Fibroblast of the aortic adventitia (primary cell): ENCODE data around the gene LARP4B. TPM values are rescaled to one million over a fixed set of nuclear protein-coding genes. Genes with fewer than 3 reads are reported as not detected.
"Not testable (repeated sequence)": the region's sequence is repeated elsewhere in the genome, so short reads cannot be mapped to it uniquely, and the experiment has no call there.

Experiments used
- DNase-seq: peaks from one replicate; pipeline ENCODE4 v3.0.0-alpha.2; 2010; ENCODE audit warnings: low read depth
- H3K4me3 ChIP-seq: 2 replicates; pipeline ENCODE4 v1.5.1; 2011; ENCODE audit warnings: low read depth, mild to moderate bottlenecking, control low read depth, low read length, moderate library complexity
- total RNA-seq: library from RNA; depleted of rRNA; stranded (reverse); fragments of >200 nt; gene quantifications from 2 replicates; pipeline ENCODE4 v1.2.3, GENCODE V29; 2012; ENCODE audit warnings: low replicate concordance
- TF ChIP-seq, protein P1 (sequence below): IDR thresholded peaks from 2 replicates; pipeline ENCODE4 v1.5.1; 2011; ENCODE audit warnings: mild to moderate bottlenecking, low read length, control low read depth, inconsistent platforms; ENCODE audit not compliant: insufficient read depth

Gene LARP4B
- total RNA-seq, 1 donor: 38.7 TPM

DNA sequence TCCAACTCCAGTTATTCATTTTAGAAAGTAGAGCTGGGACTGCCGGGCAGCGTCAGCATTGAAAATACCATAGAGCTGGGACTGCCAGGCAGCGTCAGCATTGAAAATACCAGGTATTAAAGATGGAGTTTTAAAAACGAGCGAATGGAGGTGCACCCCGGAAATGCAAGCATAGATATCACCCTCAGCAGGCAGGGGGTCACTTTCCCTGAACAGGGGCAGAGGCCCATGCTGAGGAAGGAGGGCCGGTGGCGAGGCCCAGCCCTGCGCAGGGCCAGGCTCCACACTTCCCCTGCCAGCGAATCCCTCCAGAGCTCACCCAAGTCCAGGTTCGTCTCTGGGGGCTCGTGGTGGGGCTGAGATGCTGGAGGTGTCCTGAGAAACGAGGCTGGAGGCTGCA is 157.3 kb downstream of the LARP4B start:
- no peak overlapping the region for H3K4me3 ChIP-seq
- TF ChIP-seq, protein P1, sequence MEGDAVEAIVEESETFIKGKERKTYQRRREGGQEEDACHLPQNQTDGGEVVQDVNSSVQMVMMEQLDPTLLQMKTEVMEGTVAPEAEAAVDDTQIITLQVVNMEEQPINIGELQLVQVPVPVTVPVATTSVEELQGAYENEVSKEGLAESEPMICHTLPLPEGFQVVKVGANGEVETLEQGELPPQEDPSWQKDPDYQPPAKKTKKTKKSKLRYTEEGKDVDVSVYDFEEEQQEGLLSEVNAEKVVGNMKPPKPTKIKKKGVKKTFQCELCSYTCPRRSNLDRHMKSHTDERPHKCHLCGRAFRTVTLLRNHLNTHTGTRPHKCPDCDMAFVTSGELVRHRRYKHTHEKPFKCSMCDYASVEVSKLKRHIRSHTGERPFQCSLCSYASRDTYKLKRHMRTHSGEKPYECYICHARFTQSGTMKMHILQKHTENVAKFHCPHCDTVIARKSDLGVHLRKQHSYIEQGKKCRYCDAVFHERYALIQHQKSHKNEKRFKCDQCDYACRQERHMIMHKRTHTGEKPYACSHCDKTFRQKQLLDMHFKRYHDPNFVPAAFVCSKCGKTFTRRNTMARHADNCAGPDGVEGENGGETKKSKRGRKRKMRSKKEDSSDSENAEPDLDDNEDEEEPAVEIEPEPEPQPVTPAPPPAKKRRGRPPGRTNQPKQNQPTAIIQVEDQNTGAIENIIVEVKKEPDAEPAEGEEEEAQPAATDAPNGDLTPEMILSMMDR: no peak
- no peak for DNase-seq

DNA sequence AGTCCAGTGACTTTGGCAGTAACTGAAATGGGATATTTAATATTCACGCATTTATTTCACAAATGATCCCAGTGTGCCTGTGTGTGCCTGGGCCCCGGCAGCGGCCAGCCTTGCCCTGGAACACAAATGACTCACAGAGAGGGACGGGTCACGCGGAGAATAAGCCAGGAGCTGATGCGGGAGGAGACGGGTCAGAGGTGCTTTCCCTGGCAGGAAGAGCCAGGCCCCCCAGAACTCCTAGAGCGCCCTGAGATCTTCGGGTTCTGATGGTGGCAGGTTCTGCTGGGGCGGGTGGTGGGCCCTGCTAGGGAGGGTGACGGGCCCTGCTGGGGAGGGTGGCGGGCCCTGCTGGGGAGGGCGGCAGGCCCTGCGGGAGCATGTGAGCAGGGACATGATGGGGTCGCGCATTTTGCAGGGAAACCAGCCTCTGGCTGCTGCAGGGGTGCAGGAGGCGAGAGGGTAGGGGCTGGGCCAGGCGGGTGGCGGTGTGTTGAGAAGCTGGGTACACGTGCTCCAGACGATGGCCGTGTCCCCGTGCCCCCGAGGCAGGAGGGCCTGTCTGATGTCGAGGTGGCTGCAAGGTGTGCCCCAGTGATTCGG is 157.8 kb downstream of the LARP4B start:
- no peak for DNase-seq
- TF ChIP-seq, protein P1: no peak
- no peak overlapping the region for H3K4me3 ChIP-seq

DNA sequence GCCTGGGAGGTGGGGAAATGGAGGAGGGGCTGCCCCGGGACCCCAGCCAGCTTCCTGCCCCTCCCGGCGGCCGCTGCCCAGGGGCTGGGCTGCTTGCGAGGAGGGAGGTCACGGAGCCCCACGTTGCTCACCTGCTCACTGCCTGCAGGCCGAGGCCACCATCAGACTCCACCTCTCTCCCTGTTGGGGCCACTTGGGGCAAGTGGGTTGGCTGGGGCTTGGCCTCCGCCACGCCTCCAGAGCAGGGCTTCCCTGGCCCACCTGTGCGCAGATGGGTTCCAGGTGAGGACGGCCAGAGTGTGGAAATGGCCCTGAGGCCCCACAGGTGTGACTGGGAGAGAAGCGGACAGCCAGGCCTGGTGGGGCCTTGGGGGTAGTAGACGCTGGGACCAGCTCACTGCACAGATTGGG is 159.3 kb downstream of the LARP4B start:
- no peak overlapping the region for H3K4me3 ChIP-seq
- DNase-seq: no peak
- TF ChIP-seq, protein P1: no peak

DNA sequence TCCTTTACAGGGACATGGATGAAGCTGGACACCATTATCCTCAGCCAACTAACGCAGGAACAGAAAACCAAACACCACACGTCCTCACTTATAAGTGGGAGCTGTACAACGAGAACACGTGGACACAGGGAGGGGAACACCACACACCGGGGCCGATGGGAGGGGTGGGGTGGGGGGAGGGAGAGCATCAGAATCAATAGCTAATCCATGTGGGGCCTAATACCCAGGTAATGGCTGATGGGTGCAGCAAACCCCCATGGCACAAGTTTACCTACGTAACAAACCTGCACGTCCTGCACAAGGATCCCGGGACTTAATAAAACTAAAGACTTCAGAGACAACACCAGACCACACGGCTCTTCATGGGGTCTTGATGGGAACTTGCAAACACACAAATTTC is 159.9 kb downstream of the LARP4B start:
- TF ChIP-seq, protein P1: no peak
- DNase-seq: no peak
- H3K4me3 ChIP-seq: no peak overlapping the region

DNA sequence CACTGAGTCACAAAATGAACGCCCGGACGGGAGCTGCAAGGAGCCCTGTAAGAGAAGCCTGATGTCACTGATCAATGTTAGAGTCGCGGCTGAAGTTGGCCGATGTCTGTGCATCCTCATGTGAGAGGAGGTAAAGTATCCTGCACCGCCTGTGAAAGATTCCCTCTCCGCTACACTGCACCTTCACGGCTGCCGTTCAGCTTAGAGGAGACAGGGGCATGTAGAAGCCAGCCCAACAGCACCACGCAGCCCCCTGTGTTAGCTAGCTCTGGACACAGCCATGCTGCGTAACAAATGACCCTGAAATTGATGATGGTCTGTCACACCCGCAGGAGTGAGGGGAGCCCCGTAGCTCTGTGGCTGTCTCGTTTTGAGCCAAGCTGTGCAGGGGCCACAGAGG is 160.5 kb downstream of the LARP4B start:
- H3K4me3 ChIP-seq: no peak overlapping the region
- DNase-seq: no peak
- TF ChIP-seq, protein P1: no peak

DNA sequence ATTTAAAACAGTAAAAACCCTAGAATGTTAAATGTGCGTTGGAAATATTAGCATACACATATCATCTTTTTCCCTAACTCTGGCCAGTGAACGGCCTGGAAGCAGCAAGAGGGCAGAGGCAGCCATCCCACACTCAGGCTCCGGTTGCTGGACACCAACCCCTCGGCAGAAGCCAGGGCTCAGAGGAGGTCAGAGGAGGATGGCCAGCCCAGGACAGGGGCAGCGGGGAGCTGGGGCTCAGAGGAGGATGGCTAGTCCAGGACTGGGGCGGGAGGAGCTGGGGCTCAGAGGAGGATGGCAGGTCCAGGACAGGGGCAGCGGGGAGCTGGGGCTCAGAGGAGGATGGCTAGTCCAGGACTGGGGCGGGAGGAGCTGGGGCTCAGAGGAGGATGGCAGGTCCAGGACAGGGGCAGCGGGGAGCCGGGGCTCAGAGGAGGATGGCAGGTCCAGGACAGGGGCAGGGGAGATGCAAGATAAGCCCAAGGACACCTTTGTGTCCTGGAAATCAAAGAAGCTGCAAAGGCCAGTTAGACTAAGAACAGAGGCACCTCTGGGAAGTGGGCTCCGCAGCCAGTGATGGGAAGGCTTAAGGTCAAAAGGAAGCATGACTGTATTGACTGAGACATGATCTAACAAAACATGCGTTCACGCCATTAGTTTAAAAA is 161.3 kb downstream of the LARP4B start:
- not testable (repeated sequence) for H3K4me3 ChIP-seq, DNase-seq

DNA sequence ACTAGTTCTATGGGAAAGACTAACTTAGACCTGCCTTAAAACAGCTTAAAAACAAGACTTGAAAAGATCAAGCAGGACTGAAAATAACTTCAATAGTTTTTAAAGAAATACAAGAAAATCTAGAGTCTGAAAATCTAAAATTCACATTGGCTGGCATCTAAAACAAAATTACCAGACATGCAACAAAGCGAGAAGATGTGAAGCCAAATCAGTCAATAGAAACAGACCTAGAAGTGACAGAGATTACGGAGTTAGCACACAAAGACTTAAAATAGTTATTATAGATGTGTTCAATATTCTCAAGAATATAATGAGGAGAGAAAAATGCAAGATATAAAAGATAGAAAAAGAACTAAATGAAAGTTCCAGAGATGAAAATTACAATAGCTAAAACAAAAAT is 163.7 kb downstream of the LARP4B start:
- H3K4me3 ChIP-seq: no peak overlapping the region
- DNase-seq: no peak
- TF ChIP-seq, protein P1: no peak
